CD4-positive, CD25-positive, alpha-beta regulatory T cell (primary cell): ENCODE results near the gene UBE2D1. TPM values are rescaled to one million over a fixed set of nuclear protein-coding genes. Genes with fewer than 3 reads are reported as not detected.

Experiments
- ATAC-seq, 2 donors: fragments of 150-1000 bp; cut with Tn5 transposase; one replicate each; pipeline ENCODE4 v1.10.0; 2021; ENCODE audit warnings: low read depth in 2 of 2, moderate number of reproducible peaks in 2 of 2, moderate library complexity in 1 of 2
- DNase-seq, 3 donors: peaks; one replicate each; pipeline versions ENCODE4 v3.0.0 to v3.0.0-alpha.2; 2012 to 2022; ENCODE audit warnings: mixed read lengths in 1 of 3
- H3K27ac ChIP-seq: one replicate; pipeline ENCODE4 v1.7.0; 2013; ENCODE audit warnings: mild to moderate bottlenecking, low read length; ENCODE audit not compliant: insufficient read depth, poor library complexity, severe bottlenecking
- H3K27me3 ChIP-seq: one replicate; pipeline ENCODE4 v1.7.0; 2013; ENCODE audit warnings: low read length; ENCODE audit not compliant: control insufficient read depth, insufficient read depth
- H3K36me3 ChIP-seq: one replicate; pipeline ENCODE4 v1.7.0; 2013; ENCODE audit warnings: mild to moderate bottlenecking, low read length, moderate library complexity; ENCODE audit not compliant: control insufficient read depth, insufficient read depth
- H3K4me1 ChIP-seq: 2 replicates; pipeline ENCODE4 v1.7.0; 2013; ENCODE audit warnings: mild to moderate bottlenecking, low read length; ENCODE audit not compliant: insufficient read depth, control insufficient read depth, poor library complexity, severe bottlenecking
- H3K4me3 ChIP-seq: one replicate; pipeline ENCODE4 v1.7.0; 2013; ENCODE audit warnings: low read depth, mild to moderate bottlenecking, low read length, moderate library complexity
- H3K9me3 ChIP-seq, 2 experiments: 1 replicate in 1 of 2; 2 replicates in 1 of 2; pipeline ENCODE4 v1.7.0; 2013; ENCODE audit warnings: low read length in 2 of 2, mild to moderate bottlenecking in 1 of 2, moderate library complexity in 1 of 2; ENCODE audit not compliant: control insufficient read depth in 2 of 2
- H3K27ac Mint-ChIP-seq, 3 donors: one replicate each; pipeline ENCODE4 v1.8.0; 2020 to 2022; ENCODE audit warnings: mild to moderate bottlenecking in 3 of 3, mixed read lengths in 3 of 3, moderate library complexity in 2 of 3
- H3K27me3 Mint-ChIP-seq: one replicate; pipeline ENCODE4 v1.8.0; 2022; ENCODE audit warnings: mild to moderate bottlenecking, mixed read lengths
- H3K36me3 Mint-ChIP-seq: one replicate; pipeline ENCODE4 v1.8.0; 2020; ENCODE audit warnings: mixed read lengths
- H3K4me1 Mint-ChIP-seq, 4 donors: one replicate each; pipeline ENCODE4 v1.8.0; 2020 to 2022; ENCODE audit warnings: mixed read lengths in 4 of 4, mild to moderate bottlenecking in 1 of 4
- H3K4me3 Mint-ChIP-seq, 4 donors: one replicate each; pipeline ENCODE4 v1.8.0; 2020 to 2022; ENCODE audit warnings: mild to moderate bottlenecking in 4 of 4, mixed read lengths in 4 of 4, moderate library complexity in 3 of 4
- H3K9me3 Mint-ChIP-seq, 7 donors: one replicate each; pipeline ENCODE4 v1.8.0; 2020 to 2022; ENCODE audit warnings: mixed read lengths in 7 of 7, mild to moderate bottlenecking in 3 of 7, moderate library complexity in 2 of 7
- polyA plus RNA-seq, 4 donors: library from polyadenylated mRNA; unstranded; fragments of 300-500 nt; fragmentation: Illumina TruSeq; gene quantifications; one replicate each; pipeline ENCODE4 v1.2.3, GENCODE V29; 2021
- total RNA-seq: library from RNA; stranded (reverse); gene quantifications from one replicate; pipeline ENCODE4 v1.2.3, GENCODE V29; 2022

Gene UBE2D1
- total RNA-seq (11.5 TPM), polyA plus RNA-seq (10 to 100 TPM; 15.7 to 22.2 (median 19.5) TPM)

- peak within 1 kb of the TSS; percentile 26 for H3K27ac ChIP-seq
- H3K9me3 ChIP-seq, result no peaks in the 10 kb centered on the region
- ATAC-seq (peak; percentile 95), DNase-seq (peak; percentile 58 to 84 (median 69))
- peaks cover 21% of the 10 kb centered on the region for H3K4me1 ChIP-seq
- peaks cover 3% of the 10 kb centered on the region for H3K36me3 Mint-ChIP-seq
- H3K27me3 Mint-ChIP-seq, result peaks cover 15% of the 10 kb centered on the region
- peaks cover 27 to 44% (median 34%) of the 10 kb centered on the region in 4 donors for H3K4me1 Mint-ChIP-seq
- peak within 1 kb of the TSS; percentile 86 to 96 (median 88) for H3K27ac Mint-ChIP-seq
- peaks cover 12% of the 10 kb centered on the region for H3K27me3 ChIP-seq
- peak within 1 kb of the TSS; percentile 79 for H3K4me3 ChIP-seq
- no peaks in the 10 kb centered on the region for H3K36me3 ChIP-seq
- H3K9me3 Mint-ChIP-seq, result no peaks in the 10 kb centered on the region
- H3K4me3 Mint-ChIP-seq, result peak within 1 kb of the TSS; percentile 94 to 98 (median 96)
These were observed at the start of gene UBE2D1 for GRCh38 chr10:58334817-58335305. Gene UBE2D1, plus strand, starts transcription at chr10:58335006. Its CDS starts 196 bp downstream, at chr10:58335202.

GRCh38 chr10:58291538-58292174 is 43.1 kb upstream of the UBE2D1 start:
- DNase-seq, result peak in 2 of 3 donors; percentile 55 to 59
- peaks cover 0 to 5% (median 0%) of the 10 kb centered on the region in 4 donors for H3K4me1 Mint-ChIP-seq

GRCh38 chr10:58293989-58294388 is 40.8 kb upstream of the UBE2D1 start:
- Mint-ChIP-seq H3K27me3 (no peaks in the 10 kb centered on the region), H3K9me3 (no peaks in the 10 kb centered on the region), H3K4me3 (no peak overlapping the region), H3K27ac (no peak overlapping the region), H3K4me1 (peaks cover 0 to 5% (median 0%) of the 10 kb centered on the region in 4 donors), H3K36me3 (no peaks in the 10 kb centered on the region)
- no peak overlapping the region for H3K4me3 ChIP-seq
- no peaks in the 10 kb centered on the region for H3K4me1 ChIP-seq
- H3K9me3 ChIP-seq, result no peaks in the 10 kb centered on the region
- DNase-seq (no peak), ATAC-seq (no peak)
- no peak overlapping the region for H3K27ac ChIP-seq
- no peaks in the 10 kb centered on the region for H3K36me3 ChIP-seq
- no peaks in the 10 kb centered on the region for H3K27me3 ChIP-seq

More at GRCh38 chr10:58291538-58292174, 43.1 kb upstream of the UBE2D1 start:
- Histone ChIP-seq H3K27ac (no peak overlapping the region), H3K36me3 (no peaks in the 10 kb centered on the region), H3K9me3 (no peaks in the 10 kb centered on the region), H3K4me3 (no peak overlapping the region), H3K27me3 (no peaks in the 10 kb centered on the region), H3K4me1 (no peaks in the 10 kb centered on the region)
- Mint-ChIP-seq H3K9me3 (no peaks in the 10 kb centered on the region), H3K4me3 (no peak overlapping the region), H3K36me3 (no peaks in the 10 kb centered on the region), H3K27ac (no peak overlapping the region), H3K27me3 (no peaks in the 10 kb centered on the region)
- ATAC-seq, result peak; percentile 56 to 65

GRCh38 chr10:58299580-58299979 is 35.2 kb upstream of the UBE2D1 start:
- Mint-ChIP-seq H3K27ac (no peak overlapping the region), H3K4me1 (peaks cover 0 to 5% (median 2%) of the 10 kb centered on the region in 4 donors), H3K9me3 (peaks cover 0 to 1% (median 0%) of the 10 kb centered on the region in 7 donors), H3K36me3 (no peaks in the 10 kb centered on the region), H3K4me3 (no peak overlapping the region), H3K27me3 (peaks cover 21% of the 10 kb centered on the region)
- ATAC-seq (peak in 1 of 2 donors; percentile 65), DNase-seq (peak; percentile 35 to 66 (median 50))
- Histone ChIP-seq H3K4me3 (no peak overlapping the region), H3K27me3 (no peaks in the 10 kb centered on the region), H3K36me3 (no peaks in the 10 kb centered on the region), H3K27ac (no peak overlapping the region), H3K9me3 (no peaks in the 10 kb centered on the region), H3K4me1 (no peaks in the 10 kb centered on the region)

GRCh38 chr10:58300676-58301075 is 34.1 kb upstream of the UBE2D1 start:
- peaks cover 21% of the 10 kb centered on the region for H3K27me3 Mint-ChIP-seq
- Histone ChIP-seq H3K36me3 (no peaks in the 10 kb centered on the region), H3K27me3 (no peaks in the 10 kb centered on the region), H3K27ac (no peak overlapping the region), H3K9me3 (no peaks in the 10 kb centered on the region), H3K4me1 (no peaks in the 10 kb centered on the region), H3K4me3 (no peak overlapping the region)
- peaks cover 0 to 5% (median 2%) of the 10 kb centered on the region in 4 donors for H3K4me1 Mint-ChIP-seq
- peaks cover 0 to 1% (median 0%) of the 10 kb centered on the region in 7 donors for H3K9me3 Mint-ChIP-seq
- DNase-seq, result no peak
- no peak for ATAC-seq
- no peaks in the 10 kb centered on the region for H3K36me3 Mint-ChIP-seq
- no peak overlapping the region for H3K27ac Mint-ChIP-seq
- H3K4me3 Mint-ChIP-seq, result no peak overlapping the region

GRCh38 chr10:58302254-58302653 is 32.6 kb upstream of the UBE2D1 start:
- H3K4me3 ChIP-seq, result no peak overlapping the region
- peaks cover 0 to 1% (median 0%) of the 10 kb centered on the region in 7 donors for H3K9me3 Mint-ChIP-seq
- no peak overlapping the region for H3K4me3 Mint-ChIP-seq
- H3K36me3 Mint-ChIP-seq, result no peaks in the 10 kb centered on the region
- H3K4me1 ChIP-seq, result no peaks in the 10 kb centered on the region
- ATAC-seq (no peak), DNase-seq (no peak)
- no peak overlapping the region for H3K27ac Mint-ChIP-seq
- H3K27me3 ChIP-seq, result peaks cover 2% of the 10 kb centered on the region
- H3K36me3 ChIP-seq, result no peaks in the 10 kb centered on the region
- H3K9me3 ChIP-seq, result no peaks in the 10 kb centered on the region
- H3K27ac ChIP-seq, result no peak overlapping the region
- H3K27me3 Mint-ChIP-seq, result peaks cover 21% of the 10 kb centered on the region
- H3K4me1 Mint-ChIP-seq, result peaks cover 0 to 5% (median 2%) of the 10 kb centered on the region in 4 donors

- Histone ChIP-seq H3K36me3 (no peaks in the 10 kb centered on the region), H3K9me3 (no peaks in the 10 kb centered on the region), H3K4me1 (no peaks in the 10 kb centered on the region), H3K27ac (no peak overlapping the region), H3K27me3 (peaks cover 2% of the 10 kb centered on the region), H3K4me3 (no peak overlapping the region)
- Mint-ChIP-seq H3K4me3 (no peak overlapping the region), H3K9me3 (peaks cover 0 to 1% (median 0%) of the 10 kb centered on the region in 7 donors), H3K27ac (no peak overlapping the region), H3K4me1 (peaks cover 0 to 5% (median 2%) of the 10 kb centered on the region in 4 donors), H3K27me3 (peaks cover 31% of the 10 kb centered on the region), H3K36me3 (no peaks in the 10 kb centered on the region)
- no peak for DNase-seq
- ATAC-seq, result no peak
These were observed 30.6 kb upstream of the UBE2D1 start for GRCh38 chr10:58304099-58304633.
